HepG2 (cell line): ENCODE results near the gene COA7. TPM values are rescaled to one million over a fixed set of nuclear protein-coding genes. Genes with fewer than 3 reads are reported as not detected.

ENCODE experiments used
- AHDC1 ChIP-seq: sonication (generic); formaldehyde crosslinking; IDR thresholded peaks from 2 replicates; pipeline ENCODE4 v1.5.1; 2020; ENCODE audit warnings: mild to moderate bottlenecking, missing genetic modification reagents, borderline replicate concordance
- BCL6 ChIP-seq: IDR thresholded peaks from 2 replicates; pipeline ENCODE4 v1.6.1; 2016; ENCODE audit warnings: missing genetic modification reagents, missing compliant biosample characterization
- CREB1 ChIP-seq, 2 experiments: fragments of 450-650 bp in 1 of 2; IDR thresholded peaks; 2 replicates each; pipeline ENCODE4 v1.6.1; 2016 to 2017; ENCODE audit warnings: control low read depth in 1 of 2, mild to moderate bottlenecking in 1 of 2, missing compliant biosample characterization in 1 of 2, missing genetic modification characterization in 1 of 2
- HOMEZ ChIP-seq: IDR thresholded peaks from 2 replicates; pipeline ENCODE4 v1.6.1; 2016; ENCODE audit warnings: low read depth
- KDM6A ChIP-seq: IDR thresholded peaks from 2 replicates; pipeline ENCODE4 v1.6.1; 2016; ENCODE audit warnings: low read depth
- MEIS1 ChIP-seq: sonication (generic); formaldehyde crosslinking; IDR thresholded peaks from 2 replicates; pipeline ENCODE4 v1.9.0; 2021; ENCODE audit warnings: mild to moderate bottlenecking, missing genetic modification reagents, moderate library complexity, borderline replicate concordance
- PRDM15 ChIP-seq: sonication (generic); formaldehyde crosslinking; IDR thresholded peaks from 2 replicates; pipeline ENCODE4 v1.4.0; 2020; ENCODE audit warnings: missing genetic modification reagents
- TCF7 ChIP-seq: sonication (generic); IDR thresholded peaks from 2 replicates; pipeline ENCODE4 v1.6.1; 2016; ENCODE audit warnings: antibody characterized with exemption, low read depth
- ZNF160 ChIP-seq: sonication (generic); formaldehyde crosslinking; IDR thresholded peaks from 2 replicates; pipeline ENCODE4 v1.8.0; 2022; ENCODE audit warnings: mild to moderate bottlenecking, inconsistent platforms, missing genetic modification reagents
- ZNF234 ChIP-seq: sonication (generic); formaldehyde crosslinking; conservative IDR thresholded peaks from 2 replicates; pipeline ENCODE4 v1.5.1; 2020; ENCODE audit warnings: mild to moderate bottlenecking, missing genetic modification reagents
- ZNF775 ChIP-seq: sonication (generic); formaldehyde crosslinking; IDR thresholded peaks from 2 replicates; pipeline ENCODE4 v1.4.0; 2020; ENCODE audit warnings: missing genetic modification reagents, mild to moderate bottlenecking, moderate library complexity, borderline replicate concordance
- polyA plus RNA-seq, 8 experiments: library from polyadenylated mRNA; depleted of rRNA in 3 of 8; stranded (reverse) in 7 of 8; unstranded in 1 of 8; fragments of >200 nt; fragmentation: Illumina TruSeq in 4 of 8; extraction: Trizol in 4 of 8; gene quantifications; 2 replicates each; pipeline versions ENCODE4 v1.2.1 to v1.2.3, GENCODE V29; 2011 to 2016; ENCODE audit warnings: low read depth in 4 of 8, missing spikeins in 1 of 8, mixed read lengths in 1 of 8; ENCODE audit not compliant: insufficient read depth in 1 of 8
- total RNA-seq, 5 experiments: library from RNA; depleted of rRNA; stranded (reverse); fragments of >200 nt; fragmentation: Illumina TruSeq; extraction: Trizol; gene quantifications; 2 replicates each; pipeline ENCODE4 v1.2.3, GENCODE V29; 2016; ENCODE audit warnings: low read depth in 1 of 5
- TF ChIP-seq, protein P1 (sequence below): IDR thresholded peaks from 2 replicates; pipeline ENCODE4 v1.6.1; 2012; ENCODE audit warnings: low read depth, low read length, improper control_type of control experiment
- TF ChIP-seq, protein P2 (sequence below): sonication (generic); formaldehyde crosslinking; IDR thresholded peaks from 2 replicates; pipeline ENCODE4 v1.8.1; 2023; ENCODE audit warnings: missing genetic modification reagents, inconsistent platforms, borderline replicate concordance

The COA7 gene
- total and polyA plus RNA-seq, 2 of the 13 experiments (the other 11 are each of a cell fraction or from before 2014, with no cell fraction given): 12.3 to 30.4 TPM

DNA sequence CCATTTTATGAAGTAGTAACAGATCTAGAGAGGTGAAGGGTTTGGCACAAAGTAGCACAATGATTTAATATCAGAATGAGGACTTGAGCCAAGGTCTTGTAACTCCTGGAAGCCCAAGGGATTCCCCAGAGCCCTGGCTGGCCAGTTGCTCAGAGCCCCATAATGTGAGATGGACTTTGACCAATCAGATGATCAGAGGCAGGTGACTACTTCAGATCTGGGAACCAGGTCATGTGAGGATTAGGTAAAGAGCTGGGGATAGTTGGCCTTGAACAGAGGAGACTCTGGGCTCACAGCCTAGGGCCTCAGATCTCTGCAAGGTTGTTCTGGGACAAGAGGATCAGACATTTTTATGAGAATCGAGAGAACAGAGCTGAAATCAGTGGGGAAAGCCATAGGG, 46.2 kb downstream of the COA7 start (continued):
- TF ChIP-seq, protein P1, sequence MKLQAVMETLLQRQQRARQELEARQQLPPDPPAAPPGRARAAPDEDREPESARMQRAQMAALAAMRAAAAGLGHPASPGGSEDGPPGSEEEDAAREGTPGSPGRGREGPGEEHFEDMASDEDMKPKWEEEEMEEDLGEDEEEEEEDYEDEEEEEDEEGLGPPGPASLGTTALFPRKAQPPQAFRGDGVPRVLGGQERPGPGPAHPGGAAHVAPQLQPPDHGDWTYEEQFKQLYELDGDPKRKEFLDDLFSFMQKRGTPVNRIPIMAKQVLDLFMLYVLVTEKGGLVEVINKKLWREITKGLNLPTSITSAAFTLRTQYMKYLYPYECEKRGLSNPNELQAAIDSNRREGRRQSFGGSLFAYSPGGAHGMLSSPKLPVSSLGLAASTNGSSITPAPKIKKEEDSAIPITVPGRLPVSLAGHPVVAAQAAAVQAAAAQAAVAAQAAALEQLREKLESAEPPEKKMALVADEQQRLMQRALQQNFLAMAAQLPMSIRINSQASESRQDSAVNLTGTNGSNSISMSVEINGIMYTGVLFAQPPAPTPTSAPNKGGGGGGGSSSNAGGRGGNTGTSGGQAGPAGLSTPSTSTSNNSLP: peak; percentile 64; the same call in 1 of the 2 replicates
- TF ChIP-seq KDM6A (CRISPR knock-in tag) (0 out of 2 replicates have a peak, but pooled peaks have one; percentile 22), AHDC1 (CRISPR knock-in tag) (peak; percentile 46; the same call in 1 of the 2 replicates), TCF7 (peak; percentile 50; the same call in 1 of the 2 replicates), ZNF234 (CRISPR knock-in tag) (no peak), ZNF775 (CRISPR knock-in tag) (no peak), BCL6 (CRISPR knock-in tag) (peak; percentile 54; the same call in 1 of the 2 replicates), MEIS1 (CRISPR knock-in tag) (no peak), ZNF160 (CRISPR knock-in tag) (no peak), PRDM15 (no peak), CREB1 (IDR thresholded peaks at IDR 0.05) (no peak), CREB1 (CRISPR knock-in tag; IDR thresholded peaks at IDR 0.05) (peak; percentile 25; the same call in 1 of the 2 replicates), HOMEZ (CRISPR knock-in tag) (0 out of 2 replicates have a peak, but pooled peaks have one; percentile 29)
- TF ChIP-seq, protein P2, sequence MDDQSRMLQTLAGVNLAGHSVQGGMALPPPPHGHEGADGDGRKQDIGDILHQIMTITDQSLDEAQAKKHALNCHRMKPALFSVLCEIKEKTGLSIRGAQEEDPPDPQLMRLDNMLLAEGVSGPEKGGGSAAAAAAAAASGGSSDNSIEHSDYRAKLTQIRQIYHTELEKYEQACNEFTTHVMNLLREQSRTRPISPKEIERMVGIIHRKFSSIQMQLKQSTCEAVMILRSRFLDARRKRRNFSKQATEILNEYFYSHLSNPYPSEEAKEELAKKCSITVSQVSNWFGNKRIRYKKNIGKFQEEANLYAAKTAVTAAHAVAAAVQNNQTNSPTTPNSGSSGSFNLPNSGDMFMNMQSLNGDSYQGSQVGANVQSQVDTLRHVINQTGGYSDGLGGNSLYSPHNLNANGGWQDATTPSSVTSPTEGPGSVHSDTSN (CRISPR knock-in tag): no peak
